WERI-Rb-1 (cell line): ENCODE results near the gene SERPINB5.

Experiments used
- DNase-seq: peaks from one replicate; pipeline ENCODE4 v3.0.0-alpha.2; 2020
- H3K27ac ChIP-seq: fragments of 250-450 bp; sonication (Bioruptor Pico); 2 replicates; pipeline ENCODE4 v1.5.1; 2020; ENCODE audit warnings: mild to moderate bottlenecking, moderate library complexity
- H3K27me3 ChIP-seq: fragments of 250-450 bp; sonication (Bioruptor Pico); 2 replicates; pipeline ENCODE4 v1.5.1; 2021; ENCODE audit warnings: mild to moderate bottlenecking, low read depth, moderate library complexity; ENCODE audit not compliant: insufficient read depth, severe bottlenecking
- H3K36me3 ChIP-seq: fragments of 250-450 bp; sonication (Bioruptor Pico); 2 replicates; pipeline ENCODE4 v1.5.1; 2020; ENCODE audit warnings: mild to moderate bottlenecking, moderate library complexity
- H3K4me3 ChIP-seq: 2 replicates; pipeline ENCODE4 v1.5.1; 2011; ENCODE audit warnings: low read depth, mild to moderate bottlenecking, control low read depth, low read length
- H3K9me3 ChIP-seq: fragments of 250-450 bp; sonication (Bioruptor Pico); 2 replicates; pipeline ENCODE4 v1.5.1; 2021; ENCODE audit warnings: mild to moderate bottlenecking, moderate library complexity; ENCODE audit not compliant: severe bottlenecking
- TF ChIP-seq, protein P1 (sequence below): IDR thresholded peaks from 2 replicates; pipeline ENCODE4 v1.5.1; 2011; ENCODE audit warnings: low read depth, mild to moderate bottlenecking, control low read depth, inconsistent platforms, low read length

SERPINB5 gene

DNA sequence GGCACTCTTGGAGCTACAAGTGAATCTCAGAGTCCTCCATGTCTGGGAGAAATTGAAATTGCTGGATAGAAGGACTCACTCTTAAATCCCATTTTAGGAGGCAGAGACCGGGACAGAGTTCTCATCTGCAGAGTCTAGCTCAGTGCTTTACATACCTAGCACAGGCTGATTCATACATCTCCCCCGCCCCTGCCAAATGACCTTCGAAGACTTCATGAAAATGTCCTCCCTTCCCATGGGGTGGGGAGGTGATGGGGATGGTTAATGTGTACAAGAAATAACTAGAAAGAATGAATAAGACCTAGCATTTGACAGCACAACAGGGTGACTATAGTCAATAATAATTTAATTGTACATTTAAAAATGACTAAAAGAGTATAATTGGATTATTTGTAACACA lies 8.2 kb upstream of the SERPINB5 start:
- TF ChIP-seq, protein P1, sequence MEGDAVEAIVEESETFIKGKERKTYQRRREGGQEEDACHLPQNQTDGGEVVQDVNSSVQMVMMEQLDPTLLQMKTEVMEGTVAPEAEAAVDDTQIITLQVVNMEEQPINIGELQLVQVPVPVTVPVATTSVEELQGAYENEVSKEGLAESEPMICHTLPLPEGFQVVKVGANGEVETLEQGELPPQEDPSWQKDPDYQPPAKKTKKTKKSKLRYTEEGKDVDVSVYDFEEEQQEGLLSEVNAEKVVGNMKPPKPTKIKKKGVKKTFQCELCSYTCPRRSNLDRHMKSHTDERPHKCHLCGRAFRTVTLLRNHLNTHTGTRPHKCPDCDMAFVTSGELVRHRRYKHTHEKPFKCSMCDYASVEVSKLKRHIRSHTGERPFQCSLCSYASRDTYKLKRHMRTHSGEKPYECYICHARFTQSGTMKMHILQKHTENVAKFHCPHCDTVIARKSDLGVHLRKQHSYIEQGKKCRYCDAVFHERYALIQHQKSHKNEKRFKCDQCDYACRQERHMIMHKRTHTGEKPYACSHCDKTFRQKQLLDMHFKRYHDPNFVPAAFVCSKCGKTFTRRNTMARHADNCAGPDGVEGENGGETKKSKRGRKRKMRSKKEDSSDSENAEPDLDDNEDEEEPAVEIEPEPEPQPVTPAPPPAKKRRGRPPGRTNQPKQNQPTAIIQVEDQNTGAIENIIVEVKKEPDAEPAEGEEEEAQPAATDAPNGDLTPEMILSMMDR = no peak
- Histone ChIP-seq H3K9me3 (no peaks in the 10 kb centered on the region), H3K36me3 (no peaks in the 10 kb centered on the region), H3K4me3 (no peak overlapping the region), H3K27me3 (no peaks in the 10 kb centered on the region), H3K27ac (no peak overlapping the region)
- DNase-seq = no peak

GRCh38 chr18:63470751-63471150 lies 6.0 kb upstream of the SERPINB5 start:
- H3K36me3 ChIP-seq = no peaks in the 10 kb centered on the region
- TF ChIP-seq, protein P1 = no peak
- H3K27ac ChIP-seq = no peak overlapping the region
- no peaks in the 10 kb centered on the region for H3K27me3 ChIP-seq
- no peak overlapping the region for H3K4me3 ChIP-seq
- DNase-seq = no peak
- no peaks in the 10 kb centered on the region for H3K9me3 ChIP-seq

DNA sequence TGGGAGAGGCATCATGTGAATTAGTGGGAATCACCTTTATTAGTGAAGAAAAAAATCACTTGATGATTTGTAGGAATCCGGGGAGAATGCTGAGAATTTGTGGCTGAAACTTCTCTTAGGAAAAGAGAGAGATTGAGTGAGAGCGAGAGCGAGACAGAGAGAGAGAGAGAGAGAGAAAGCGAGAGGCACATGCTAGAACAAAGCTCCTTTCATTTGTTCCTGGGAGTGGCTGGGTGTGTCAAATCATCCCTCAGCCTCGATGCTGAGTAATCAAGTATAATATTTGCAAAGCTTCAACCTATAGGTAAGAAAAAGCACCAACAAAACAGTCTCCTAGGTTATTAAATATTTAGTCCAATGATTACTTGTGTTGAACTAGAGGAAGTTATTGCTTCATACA lies 4.4 kb upstream of the SERPINB5 start:
- no peaks in the 10 kb centered on the region for H3K27me3 ChIP-seq

GRCh38 chr18:63477200-63477599 lies 442 bp downstream of the SERPINB5 start:
- no peak for DNase-seq
- no peak overlapping the region for H3K27ac ChIP-seq
- H3K4me3 ChIP-seq = no peak overlapping the region
- TF ChIP-seq, protein P1 = no peak
- H3K27me3 ChIP-seq = no peaks in the 10 kb centered on the region
- no peaks in the 10 kb centered on the region for H3K9me3 ChIP-seq
- H3K36me3 ChIP-seq = no peaks in the 10 kb centered on the region

More for the DNA sequence above, 4.4 kb upstream of the SERPINB5 start:
- Histone ChIP-seq H3K27ac (no peak overlapping the region), H3K4me3 (no peak overlapping the region), H3K9me3 (no peaks in the 10 kb centered on the region), H3K36me3 (no peaks in the 10 kb centered on the region)
- no peak for DNase-seq
- TF ChIP-seq, protein P1 = no peak

DNA sequence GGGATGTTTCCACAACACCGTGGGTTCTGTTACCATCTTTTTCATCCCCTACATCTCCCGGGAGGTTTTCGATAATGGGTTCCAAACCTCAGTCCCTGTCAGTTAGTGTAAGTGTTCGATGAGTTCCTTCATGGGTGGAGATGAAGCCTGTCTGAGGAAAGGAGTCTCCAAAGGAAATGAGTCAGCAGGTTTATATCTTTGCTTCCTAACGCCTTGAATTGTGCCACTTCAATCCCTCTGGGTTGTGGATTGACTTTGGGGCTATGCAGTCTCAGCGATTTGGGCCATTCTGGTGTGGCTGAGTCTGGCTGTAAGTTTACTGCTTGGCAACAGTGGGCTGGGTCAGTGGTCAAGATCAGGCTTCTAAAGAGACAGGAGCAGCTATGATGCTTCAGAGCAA lies 1.2 kb downstream of the SERPINB5 start:
- H3K4me3 ChIP-seq = no peak overlapping the region
- no peak for DNase-seq

GRCh38 chr18:63479826-63480225 lies 3.1 kb downstream of the SERPINB5 start:
- Histone ChIP-seq H3K36me3 (no peaks in the 10 kb centered on the region), H3K27me3 (no peaks in the 10 kb centered on the region), H3K9me3 (no peaks in the 10 kb centered on the region), H3K4me3 (no peak overlapping the region), H3K27ac (no peak overlapping the region)
- TF ChIP-seq, protein P1 = no peak
- DNase-seq = no peak

More for the DNA sequence above, 1.2 kb downstream of the SERPINB5 start:
- TF ChIP-seq, protein P1 = no peak
- H3K27me3 ChIP-seq = no peaks in the 10 kb centered on the region
- H3K27ac ChIP-seq = no peak overlapping the region
- no peaks in the 10 kb centered on the region for H3K36me3 ChIP-seq
- no peaks in the 10 kb centered on the region for H3K9me3 ChIP-seq
